Measurements from ENCODE around the gene TMEM51.

The TMEM51 gene
- long read RNA-seq, donor 1, transcript TMEM51-201 (4 exons, 1,931 nt), result major isoform, 6 of 14 reads
- long read RNA-seq, donor 1, transcript TMEM51-203 (3 exons, 1,842 nt), result major isoform, 6 of 14 reads
- long read RNA-seq, donor 1, partial matches to known transcripts, result 0 of 14 reads
- long read RNA-seq, donor 1, other reads (novel, unspliced or antisense), result 0 of 14 reads
- long read RNA-seq, donor 2, transcript TMEM51-201 (4 exons, 1,931 nt), result major isoform, 6 of 11 reads
- long read RNA-seq, donor 2, partial matches to known transcripts, result 0 of 11 reads
- long read RNA-seq, donor 2, other reads (novel, unspliced or antisense), result 0 of 11 reads
- long read RNA-seq, donor 3, transcript TMEM51-203 (3 exons, 1,842 nt), result major isoform, 5 of 11 reads
- long read RNA-seq, donor 3, partial matches to known transcripts, result 0 of 11 reads
- long read RNA-seq, donor 3, other reads (novel, unspliced or antisense), result 0 of 11 reads
- long read RNA-seq, donor 4, partial matches to known transcripts, result 0 of 5 reads
- long read RNA-seq, donor 4, other reads (novel, unspliced or antisense), result 0 of 5 reads
- long read RNA-seq, donor 5, transcript TMEM51-203 (3 exons, 1,842 nt), result major isoform, 8 of 12 reads
- long read RNA-seq, donor 5, partial matches to known transcripts, result 0 of 12 reads
- long read RNA-seq, donor 5, other reads (novel, unspliced or antisense), result 0 of 12 reads
- long read RNA-seq, donor 6, transcript TMEM51-203 (3 exons, 1,842 nt), result major isoform, 5 of 9 reads
- long read RNA-seq, donor 6, partial matches to known transcripts, result 0 of 9 reads
- long read RNA-seq, donor 6, other reads (novel, unspliced or antisense), result 0 of 9 reads
- long read RNA-seq, donor 7, transcript TMEM51-203 (3 exons, 1,842 nt), result major isoform, 13 of 27 reads
- long read RNA-seq, donor 7, transcript TMEM51-201 (4 exons, 1,931 nt), result minor isoform, 5 of 27 reads
- long read RNA-seq, donor 7, partial matches to known transcripts, result 6 of 27 reads
- long read RNA-seq, donor 7, other reads (novel, unspliced or antisense), result 0 of 27 reads
- long read RNA-seq, donor 8, partial matches to known transcripts, result 0 of 6 reads
- long read RNA-seq, donor 8, other reads (novel, unspliced or antisense), result 0 of 6 reads

- peak; percentile 93 for DNase-seq
These were observed at the start of gene TMEM51 for GRCh38 chr1:15153184-15153841. Gene TMEM51, plus strand, starts transcription at chr1:15153747. Its CDS starts 61,341 bp downstream, at chr1:15215088.

DNA sequence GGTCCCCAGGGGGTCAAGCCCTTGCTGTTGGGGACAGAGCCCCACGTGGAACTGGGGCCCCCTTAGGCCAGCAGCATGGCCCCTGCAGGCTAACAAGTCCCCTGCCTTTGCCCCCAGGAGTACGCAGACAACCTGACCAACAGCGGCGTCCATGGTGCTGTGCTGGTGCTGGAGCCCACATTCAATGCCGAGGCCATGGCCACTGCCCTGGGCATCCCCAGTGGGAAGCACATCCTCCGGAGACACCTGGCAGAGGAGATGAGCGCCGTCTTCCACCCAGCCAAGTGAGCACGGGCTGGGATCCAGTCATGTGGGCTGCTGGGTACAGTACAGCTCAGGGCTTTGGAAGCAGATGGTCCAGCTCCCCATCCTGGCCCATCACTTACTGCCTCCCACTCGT lies 49.6 kb upstream of the TMEM51 start:
- no peak for DNase-seq

- no peak for DNase-seq
These were observed 48.8 kb upstream of the TMEM51 start for GRCh38 chr1:15104768-15105167.

DNA sequence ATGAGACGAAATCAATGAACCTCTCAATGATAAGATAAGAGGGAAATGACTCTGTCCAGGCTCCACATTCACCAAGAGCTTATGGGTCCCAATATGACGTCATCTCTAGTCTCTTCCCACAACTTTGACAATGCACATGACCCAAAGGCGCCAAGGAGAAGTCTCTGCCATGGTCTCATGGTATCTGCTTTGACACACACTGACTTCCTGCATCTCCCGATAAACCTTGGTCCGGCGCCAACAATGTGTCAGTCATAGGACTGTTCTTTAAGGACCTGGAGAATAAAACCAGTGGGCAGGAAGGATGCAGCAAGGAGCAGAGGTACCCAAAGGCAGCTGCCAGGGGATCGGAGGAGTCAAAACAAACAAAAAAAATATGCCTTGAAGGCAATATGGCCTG lies 46.9 kb upstream of the TMEM51 start:
- DNase-seq, result no peak

- DNase-seq, result no peak
These were observed 46.4 kb upstream of the TMEM51 start for GRCh38 chr1:15107058-15107687.

DNA sequence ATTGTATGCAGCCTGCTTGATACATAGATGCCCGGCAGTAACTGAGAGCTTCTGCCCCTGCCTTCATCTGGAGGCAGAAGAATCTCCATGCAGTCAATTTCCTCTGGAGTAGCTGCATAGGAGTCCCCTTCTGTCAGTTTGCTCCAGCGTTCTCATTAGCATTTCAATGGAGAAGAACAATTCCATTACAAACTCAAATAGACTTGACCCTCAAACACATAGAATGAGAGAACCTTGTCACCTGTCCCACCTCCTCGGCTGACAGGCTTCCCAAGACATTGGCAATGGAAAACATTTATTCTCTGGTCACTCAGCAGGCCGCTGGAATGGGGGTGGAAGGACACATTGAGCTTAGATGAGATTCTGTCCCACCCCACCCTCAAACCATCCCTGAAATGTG lies 45.6 kb upstream of the TMEM51 start:
- DNase-seq, result no peak

DNA sequence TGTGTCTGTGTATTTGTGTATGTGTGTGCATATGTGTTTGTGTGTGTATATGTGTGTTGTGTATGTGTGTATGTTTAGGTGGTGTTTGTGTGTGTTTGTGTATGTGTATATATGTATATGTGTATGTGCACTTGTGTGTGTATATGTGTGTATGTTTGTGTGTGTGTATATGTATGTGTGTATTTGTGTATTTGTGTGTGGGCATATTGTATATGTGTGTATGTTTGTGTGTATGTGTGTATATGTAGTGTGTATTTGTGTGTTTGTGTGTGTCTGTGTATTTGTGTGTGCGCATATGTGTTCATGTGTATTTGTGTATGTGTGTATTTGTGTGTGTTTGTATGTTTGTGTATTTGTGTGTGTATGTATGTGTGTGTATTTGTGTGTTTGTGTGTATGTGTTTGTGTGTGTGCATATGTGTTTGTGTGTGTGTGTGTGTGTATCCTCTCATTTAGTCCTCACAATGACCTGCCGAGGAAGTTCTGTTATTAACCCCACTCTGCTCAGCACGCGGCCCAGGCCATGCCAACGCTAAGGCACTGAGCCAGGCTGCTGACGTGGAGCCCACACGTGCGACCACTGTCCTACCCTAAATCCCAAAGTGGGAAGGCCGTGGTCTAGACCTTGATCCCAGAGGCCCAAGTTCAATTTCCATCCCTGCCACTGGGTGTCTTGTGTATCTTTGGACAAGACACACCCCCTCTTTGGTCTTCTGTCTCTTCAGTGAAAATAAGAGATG lies 43.2 kb upstream of the TMEM51 start:
- no peak for DNase-seq

GRCh38 chr1:15110867-15111230 lies 42.7 kb upstream of the TMEM51 start:
- DNase-seq, result no peak

GRCh38 chr1:15113146-15113545 lies 40.4 kb upstream of the TMEM51 start:
- DNase-seq, result no peak

DNA sequence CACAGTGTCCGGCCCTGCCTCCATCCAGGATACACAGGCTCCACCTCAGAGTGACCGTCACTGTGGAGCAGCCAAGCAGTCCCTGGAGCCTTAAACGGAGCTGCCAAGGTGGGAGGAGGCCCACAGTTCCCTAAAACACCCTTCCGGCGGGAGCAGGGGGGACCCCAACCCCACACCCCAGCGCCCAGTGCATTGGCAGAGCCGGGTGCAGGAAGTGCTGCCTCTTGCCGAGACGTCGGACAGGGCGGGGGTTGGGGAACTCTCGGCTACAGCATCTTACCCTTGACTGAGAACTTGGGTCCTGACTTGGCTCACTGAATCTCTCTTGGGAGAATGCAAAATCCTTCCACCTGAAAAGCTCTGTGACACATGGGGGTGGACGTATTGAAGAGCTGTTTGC lies 38.7 kb upstream of the TMEM51 start:
- no peak for DNase-seq

- no peak for DNase-seq
These were observed 37.8 kb upstream of the TMEM51 start for GRCh38 chr1:15115542-15116330.

DNA sequence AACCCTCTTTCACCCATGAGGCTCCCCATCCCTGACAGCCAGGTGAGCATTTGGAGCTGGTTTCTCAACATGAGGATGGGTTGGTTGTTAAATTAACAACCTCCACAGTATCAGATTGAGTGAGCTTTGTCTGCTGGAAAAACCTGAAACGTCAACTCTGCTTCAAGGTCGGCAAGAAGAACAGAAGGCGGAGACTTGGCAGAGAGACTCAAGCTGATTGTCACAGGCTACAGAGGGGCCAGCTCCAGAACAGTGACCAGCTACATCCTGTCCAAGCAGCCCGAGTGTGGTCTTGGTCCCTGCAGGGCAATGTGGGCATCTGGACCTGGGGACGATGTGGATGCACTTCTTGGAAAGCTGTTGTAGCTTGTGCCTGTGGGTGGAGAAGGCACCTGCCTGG lies 36.6 kb upstream of the TMEM51 start:
- no peak for DNase-seq

- no peak for DNase-seq
These were observed 35.7 kb upstream of the TMEM51 start for GRCh38 chr1:15117671-15118325.

DNA sequence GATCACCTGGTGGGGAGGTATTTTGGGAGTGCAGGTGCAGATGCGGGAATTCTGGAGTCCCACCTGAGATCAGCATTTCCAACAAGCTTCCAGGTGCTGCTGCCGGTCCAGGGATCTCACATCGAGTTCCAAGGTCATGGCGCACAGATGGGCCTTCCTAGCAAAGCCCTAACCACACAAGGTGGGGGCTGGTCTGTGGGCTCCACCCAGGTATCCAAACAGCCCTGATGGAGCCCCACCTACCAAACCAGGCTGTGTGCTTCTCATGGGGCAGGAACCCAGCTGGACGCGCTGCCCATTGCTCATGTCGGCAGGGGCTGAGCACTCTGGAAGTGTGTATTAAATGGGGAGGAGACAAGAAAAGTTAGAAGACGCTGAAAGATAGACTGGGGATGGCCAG lies 35.0 kb upstream of the TMEM51 start:
- DNase-seq, result no peak

GRCh38 chr1:15120251-15120945 lies 33.1 kb upstream of the TMEM51 start:
- no peak for DNase-seq

- no peak for DNase-seq
These were observed 31.2 kb upstream of the TMEM51 start for GRCh38 chr1:15122331-15122730.

DNA sequence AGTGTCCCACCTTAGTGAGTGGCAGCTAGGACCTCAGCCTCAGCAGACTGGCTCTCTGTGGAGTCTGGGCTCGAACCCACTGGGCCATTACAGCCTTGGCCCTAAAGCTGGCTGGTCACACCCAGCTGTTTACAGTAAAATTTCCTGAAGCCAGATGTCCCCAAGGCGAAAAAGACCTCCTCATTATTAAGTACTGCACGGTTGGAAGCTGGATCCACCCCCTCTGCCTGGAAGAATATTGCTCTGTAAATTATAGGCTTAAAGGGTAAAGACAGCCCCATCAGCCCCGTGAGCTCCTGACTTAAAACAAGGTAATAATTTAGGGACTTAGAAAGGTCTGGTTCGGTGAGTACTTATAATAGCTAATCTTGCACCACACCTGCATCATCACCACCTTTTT lies 30.3 kb upstream of the TMEM51 start:
- DNase-seq, result no peak

GRCh38 chr1:15123925-15124324 lies 29.6 kb upstream of the TMEM51 start:
- DNase-seq, result no peak

All from right kidney (tissue), 9 donors.